IPS DF 6.9 (cell line): Measurements from ENCODE around the gene IL18BP.

ENCODE experiments used
- DNase-seq: peaks from one replicate; pipeline ENCODE4 v3.0.0-alpha.2; 2013; ENCODE audit warnings: low read depth, low spot score
- H3K27ac ChIP-seq: one replicate; pipeline ENCODE4 v1.5.1; 2013; ENCODE audit warnings: low read length, control low read depth
- H3K27me3 ChIP-seq: 2 replicates; pipeline ENCODE4 v1.6.1; 2013; ENCODE audit warnings: mild to moderate bottlenecking, low read length; ENCODE audit not compliant: control insufficient read depth, insufficient read depth
- H3K36me3 ChIP-seq: 2 replicates; pipeline ENCODE4 v1.6.1; 2013; ENCODE audit warnings: low read length; ENCODE audit not compliant: control insufficient read depth, insufficient read depth
- H3K4me1 ChIP-seq: 2 replicates; pipeline ENCODE4 v1.6.1; 2013; ENCODE audit warnings: low read length; ENCODE audit not compliant: control insufficient read depth, insufficient read depth
- H3K4me3 ChIP-seq: 2 replicates; pipeline ENCODE4 v1.5.1; 2013; ENCODE audit warnings: mild to moderate bottlenecking, low read length
- H3K9me3 ChIP-seq: 2 replicates; pipeline ENCODE4 v1.6.1; 2013; ENCODE audit warnings: low read length, inconsistent platforms; ENCODE audit not compliant: control insufficient read depth, insufficient read depth
- WGBS: extraction: QIAGEN DNeasy Blood & Tissue Kit; methylation state at CpG from one replicate; pipeline ENCODE4 v1.1.7; 2013; ENCODE audit warnings: mixed read lengths, missing lambda C conversion rate; ENCODE audit not compliant: insufficient read length, insufficient coverage; 5-methylcytosine and 5-hydroxymethylcytosine counted together

The IL18BP gene

GRCh38 chr11:72003776-72004171, 5.1 kb downstream of the IL18BP start:
- Histone ChIP-seq H3K27ac (no peak overlapping the region), H3K4me3 (no peak overlapping the region), H3K4me1 (no peaks in the 10 kb centered on the region), H3K36me3 (peaks cover 44% of the 10 kb centered on the region), H3K27me3 (no peaks in the 10 kb centered on the region), H3K9me3 (no peaks in the 10 kb centered on the region)
- no CpG with 5 or more reads among the region's 20 CpGs for WGBS
- no peak for DNase-seq

- Histone ChIP-seq H3K27ac (no peak overlapping the region), H3K4me1 (no peaks in the 10 kb centered on the region), H3K9me3 (no peaks in the 10 kb centered on the region), H3K27me3 (no peaks in the 10 kb centered on the region), H3K36me3 (peaks cover 45% of the 10 kb centered on the region), H3K4me3 (no peak overlapping the region)
- no peak for DNase-seq
- WGBS, result no CpG with 5 or more reads among the region's 16 CpGs
Observed at GRCh38 chr11:72004515-72005346, 6.0 kb downstream of the IL18BP start.

DNA sequence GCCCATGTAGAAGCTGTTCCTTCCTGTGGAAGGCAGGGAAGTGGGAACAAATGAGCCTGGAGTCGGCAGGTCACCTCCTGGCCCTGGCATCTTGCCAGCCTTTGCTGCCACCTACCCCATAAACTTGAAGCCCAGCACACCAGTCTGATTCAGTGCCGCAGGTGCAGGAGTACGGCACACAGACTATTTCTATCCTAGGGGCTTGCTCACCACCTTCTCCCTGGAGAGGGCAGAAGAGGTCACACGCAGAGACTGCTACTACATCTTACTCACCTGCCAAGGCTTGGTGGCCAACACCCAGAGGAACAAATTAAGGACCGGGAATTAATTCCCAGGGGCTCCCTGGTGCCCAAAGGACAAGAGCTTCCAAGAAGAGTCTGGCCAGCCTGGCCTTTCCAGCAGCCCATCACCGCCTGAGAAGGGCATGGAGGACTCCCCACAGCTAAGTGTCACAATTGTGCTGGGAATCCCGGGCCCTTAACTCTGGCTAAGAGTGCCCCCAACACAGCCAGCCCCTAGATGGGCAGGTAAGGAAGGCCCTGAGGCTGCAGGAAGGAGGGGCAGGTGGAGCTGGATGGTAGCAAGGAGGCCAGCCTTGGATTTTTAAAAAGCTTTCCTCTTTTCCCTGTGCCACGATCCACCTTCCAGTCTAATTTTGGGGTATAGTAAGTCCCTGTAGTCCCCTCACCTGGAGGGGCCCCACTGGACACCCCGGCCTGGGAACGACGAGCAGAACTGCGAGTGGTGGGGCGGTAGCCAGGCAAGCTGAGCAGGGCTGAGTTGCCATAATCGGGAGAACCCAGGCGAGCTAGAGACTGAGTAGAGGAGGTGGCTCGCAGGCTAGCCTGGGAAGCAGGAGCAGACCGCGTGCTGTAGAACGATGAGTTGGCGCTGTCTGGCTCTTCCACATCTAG, 6.9 kb downstream of the IL18BP start:
- DNase-seq, result no peak
- H3K36me3 ChIP-seq, result peaks cover 45% of the 10 kb centered on the region
- no CpG with 5 or more reads among the region's 20 CpGs for WGBS
- no peak overlapping the region for H3K27ac ChIP-seq
- H3K27me3 ChIP-seq, result no peaks in the 10 kb centered on the region
- H3K4me1 ChIP-seq, result no peaks in the 10 kb centered on the region
- no peaks in the 10 kb centered on the region for H3K9me3 ChIP-seq
- no peak overlapping the region for H3K4me3 ChIP-seq

GRCh38 chr11:72006309-72007088, 7.8 kb downstream of the IL18BP start:
- Histone ChIP-seq H3K4me1 (no peaks in the 10 kb centered on the region), H3K27me3 (no peaks in the 10 kb centered on the region), H3K27ac (no peak overlapping the region), H3K4me3 (no peak overlapping the region), H3K36me3 (peaks cover 45% of the 10 kb centered on the region), H3K9me3 (no peaks in the 10 kb centered on the region)
- WGBS, result no CpG with 5 or more reads among the region's 8 CpGs
- DNase-seq, result no peak

- Histone ChIP-seq H3K36me3 (peaks cover 45% of the 10 kb centered on the region), H3K4me1 (no peaks in the 10 kb centered on the region), H3K27me3 (no peaks in the 10 kb centered on the region), H3K4me3 (no peak overlapping the region), H3K9me3 (no peaks in the 10 kb centered on the region), H3K27ac (no peak overlapping the region)
- no peak for DNase-seq
- no CpG with 5 or more reads among the region's 15 CpGs for WGBS
Observed at GRCh38 chr11:72007089-72007476, 8.4 kb downstream of the IL18BP start.

GRCh38 chr11:72007587-72007986, 8.9 kb downstream of the IL18BP start:
- H3K27ac ChIP-seq, result no peak overlapping the region
- H3K9me3 ChIP-seq, result no peaks in the 10 kb centered on the region
- DNase-seq, result no peak
- WGBS, result no CpG with 5 or more reads among the region's 5 CpGs
- no peaks in the 10 kb centered on the region for H3K4me1 ChIP-seq
- H3K27me3 ChIP-seq, result no peaks in the 10 kb centered on the region
- H3K36me3 ChIP-seq, result peaks cover 46% of the 10 kb centered on the region
- H3K4me3 ChIP-seq, result no peak overlapping the region

GRCh38 chr11:72008728-72009127, 10.0 kb downstream of the IL18BP start:
- no CpG with 5 or more reads among the region's 7 CpGs for WGBS
- DNase-seq, result no peak
- Histone ChIP-seq H3K4me1 (no peaks in the 10 kb centered on the region), H3K27ac (no peak overlapping the region), H3K36me3 (peaks cover 48% of the 10 kb centered on the region), H3K9me3 (no peaks in the 10 kb centered on the region), H3K4me3 (no peak overlapping the region), H3K27me3 (no peaks in the 10 kb centered on the region)

GRCh38 chr11:72009156-72009555, 10.4 kb downstream of the IL18BP start:
- Histone ChIP-seq H3K4me1 (no peaks in the 10 kb centered on the region), H3K4me3 (no peak overlapping the region), H3K36me3 (peaks cover 48% of the 10 kb centered on the region), H3K27ac (no peak overlapping the region), H3K9me3 (no peaks in the 10 kb centered on the region), H3K27me3 (no peaks in the 10 kb centered on the region)
- WGBS, result no CpG with 5 or more reads among the region's 6 CpGs
- no peak for DNase-seq

- no peak overlapping the region for H3K27ac ChIP-seq
- no CpG with 5 or more reads among the region's 10 CpGs for WGBS
- DNase-seq, result no peak
- H3K4me1 ChIP-seq, result no peaks in the 10 kb centered on the region
- no peaks in the 10 kb centered on the region for H3K27me3 ChIP-seq
- H3K9me3 ChIP-seq, result no peaks in the 10 kb centered on the region
- peaks cover 51% of the 10 kb centered on the region for H3K36me3 ChIP-seq
- H3K4me3 ChIP-seq, result no peak overlapping the region
Observed at GRCh38 chr11:72010529-72011233, 12.0 kb downstream of the IL18BP start.
